Stimulated activated CD4-positive, alpha-beta T cell treated with anti-CD3 and anti-CD28 coated beads, Interleukin-12 subunit alpha, Interleukin-12 subunit beta, amount 100 ng/mL, for 48 hours (primary cell): ENCODE measurements around the gene PPIG.
"Not testable (repeated sequence)": the region's sequence is repeated elsewhere in the genome, so short reads cannot be mapped to it uniquely, and the experiment has no call there.

Source experiments
- DNase-seq, 3 donors: peaks; one replicate each; pipeline ENCODE4 v3.0.0-alpha.2; 2020; ENCODE audit warnings: low read depth in 2 of 3, low spot score in 1 of 3

PPIG gene

DNA sequence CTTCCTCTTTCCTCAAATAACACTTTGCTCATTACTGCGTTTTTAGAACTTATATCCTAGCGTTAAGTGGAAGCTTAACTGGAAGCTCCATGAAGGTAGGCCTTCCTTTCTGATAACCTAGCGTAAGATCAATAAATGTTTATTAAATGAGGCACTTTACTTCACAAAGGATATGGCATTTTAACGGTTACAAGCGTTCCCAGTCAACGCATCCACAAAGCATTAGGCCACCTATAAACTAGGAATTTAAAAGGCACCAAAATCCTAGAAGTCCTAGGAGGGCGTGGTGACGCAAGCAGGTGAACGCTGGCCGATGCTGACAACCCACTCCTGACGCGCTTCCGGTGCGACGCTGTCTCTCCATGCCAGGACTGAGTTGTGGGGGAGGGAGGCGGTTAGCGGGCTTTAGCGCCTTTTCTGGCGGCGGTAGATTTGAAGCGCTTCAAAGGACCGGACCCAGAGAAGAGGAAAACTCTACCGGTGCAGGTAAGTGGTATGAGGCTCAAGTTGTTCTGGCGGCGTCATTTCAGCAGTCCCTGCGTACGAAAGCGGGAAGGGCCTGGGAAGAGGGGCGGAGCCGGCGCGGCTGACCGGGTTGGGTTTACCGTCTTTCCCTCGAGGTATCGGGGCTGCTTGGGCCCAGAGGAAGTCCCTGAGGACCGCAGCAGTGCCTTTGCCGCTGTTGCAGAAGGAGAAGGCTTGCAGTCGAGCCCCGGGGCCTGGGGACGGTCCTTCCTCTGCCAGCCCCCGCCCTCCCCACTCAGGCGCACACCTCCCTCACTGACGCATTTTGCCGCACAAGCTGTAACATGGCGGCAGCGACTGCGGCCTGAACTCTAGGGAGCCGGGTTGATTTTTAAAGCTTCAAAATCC lies at the start of gene PPIG:
TSS of gene PPIG (plus strand) at position 347 of the 873 bp plus-strand sequence. CDS start 19,691 bp downstream, outside the sequence.
- DNase-seq: peak; percentile 76 to 84 (median 78)

DNA sequence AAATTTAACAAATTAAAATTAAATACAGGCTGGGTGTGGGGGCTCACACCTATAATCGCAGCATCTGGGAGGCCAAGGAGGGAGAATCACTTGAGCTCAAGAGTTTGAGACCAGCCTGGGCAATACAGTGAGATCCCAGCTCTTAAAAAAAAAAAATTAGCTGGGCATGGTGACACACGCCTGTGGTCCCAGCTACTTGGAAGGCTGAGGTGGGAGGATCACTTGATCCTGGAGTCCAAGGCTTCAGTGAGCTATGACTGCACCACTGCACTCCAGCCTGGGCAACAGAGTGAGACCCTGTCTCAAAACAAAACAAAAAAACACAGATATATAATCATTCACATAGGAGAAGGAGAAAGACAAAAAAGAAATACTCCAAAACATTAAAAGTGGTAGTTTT lies 44.7 kb upstream of the PPIG start:
- not testable (repeated sequence) for DNase-seq

DNA sequence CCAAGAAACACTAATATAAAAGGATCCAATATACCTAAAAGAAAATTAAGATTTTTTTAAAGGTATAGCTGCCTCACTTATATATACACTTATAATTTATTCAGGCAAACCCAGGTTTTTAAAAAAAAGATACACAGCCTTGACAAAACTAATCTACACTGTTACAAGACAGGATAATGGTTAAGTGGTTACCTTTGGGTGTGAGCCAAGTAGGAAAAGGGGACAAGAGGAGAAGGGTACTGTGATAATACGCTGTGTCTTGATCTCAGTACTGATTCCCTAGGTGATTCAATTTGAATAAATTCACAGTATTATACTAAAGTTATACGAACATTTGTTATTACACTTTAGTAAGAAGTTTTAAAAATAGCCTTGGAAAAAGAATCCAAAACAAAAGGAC lies 44.0 kb upstream of the PPIG start:
- no peak for DNase-seq

DNA sequence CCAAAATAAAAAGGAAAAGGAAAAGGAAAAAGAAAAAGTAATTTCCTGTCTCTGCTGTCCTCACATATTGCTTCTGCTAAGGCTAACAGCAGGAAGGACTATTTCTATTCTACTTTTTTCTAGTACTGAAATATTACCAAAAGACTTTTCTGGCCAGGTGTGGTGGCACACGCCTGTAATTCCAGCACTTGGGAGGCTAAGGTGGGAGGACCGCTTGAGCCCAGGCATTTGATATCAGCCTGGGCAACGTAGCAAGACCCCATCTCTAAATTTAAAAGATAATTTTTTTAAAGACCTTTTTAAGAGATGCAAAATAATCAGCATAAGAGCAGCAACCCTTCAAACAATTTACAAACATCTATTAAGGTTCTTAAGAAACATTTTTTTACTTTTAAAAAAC lies 41.7 kb upstream of the PPIG start:
- no peak for DNase-seq

DNA sequence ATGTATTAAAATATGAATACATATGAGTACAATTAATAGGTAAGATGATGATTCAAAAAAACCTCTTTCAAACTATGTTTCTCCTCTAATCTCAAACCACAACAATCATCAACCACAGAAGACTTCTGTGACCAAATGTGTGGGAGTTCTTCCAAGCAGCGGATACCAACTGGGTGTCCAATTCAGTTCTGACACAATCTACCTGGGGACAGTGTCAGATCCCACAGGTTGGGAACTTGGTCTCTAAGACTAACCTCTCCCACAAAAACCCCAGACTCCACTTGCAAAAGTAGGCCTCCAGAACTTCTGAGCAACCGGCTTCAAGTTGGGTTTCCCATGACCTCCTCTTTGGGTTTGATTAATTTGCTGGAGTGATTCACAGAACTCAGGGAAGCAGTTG lies 37.4 kb upstream of the PPIG start:
- DNase-seq: peak in 1 of 3 donors; percentile 3

DNA sequence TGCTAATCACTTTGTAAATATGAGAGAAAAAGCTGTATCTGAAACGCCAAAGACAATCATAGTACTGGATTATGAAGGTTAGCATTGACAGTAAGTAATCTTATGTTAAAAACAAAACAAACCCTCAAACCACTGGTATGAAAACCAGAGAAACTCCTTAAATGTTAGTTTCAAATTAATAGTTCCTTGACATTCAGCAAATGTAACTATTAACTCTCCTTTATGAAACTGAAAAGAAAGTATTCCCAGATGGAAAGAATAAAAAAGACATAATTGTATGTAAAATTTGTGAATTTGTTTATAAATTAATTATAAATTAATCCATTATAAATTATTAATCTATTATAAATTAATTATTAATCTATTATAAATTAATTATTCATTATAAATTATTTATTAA lies 22.8 kb upstream of the PPIG start:
- no peak for DNase-seq

DNA sequence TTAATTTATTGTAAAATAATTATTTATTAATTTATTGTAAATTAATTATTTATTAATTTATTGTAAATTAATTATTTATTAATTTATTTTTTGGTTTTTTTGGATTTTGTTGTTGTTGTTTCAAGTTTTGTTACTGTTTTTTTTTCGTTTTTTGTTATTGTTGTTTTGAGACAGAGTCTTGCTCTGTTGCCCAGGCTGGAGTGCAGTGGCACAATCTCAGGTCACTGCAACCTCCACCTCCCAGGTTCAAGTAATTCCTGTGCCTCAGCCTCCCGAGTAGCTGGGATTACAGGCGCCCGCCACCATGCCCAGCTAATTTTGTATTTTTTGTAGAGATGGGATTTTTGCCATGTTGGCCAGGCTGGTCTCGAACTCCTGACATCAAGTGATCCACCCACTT lies 22.1 kb upstream of the PPIG start:
- not testable (repeated sequence) for DNase-seq

DNA sequence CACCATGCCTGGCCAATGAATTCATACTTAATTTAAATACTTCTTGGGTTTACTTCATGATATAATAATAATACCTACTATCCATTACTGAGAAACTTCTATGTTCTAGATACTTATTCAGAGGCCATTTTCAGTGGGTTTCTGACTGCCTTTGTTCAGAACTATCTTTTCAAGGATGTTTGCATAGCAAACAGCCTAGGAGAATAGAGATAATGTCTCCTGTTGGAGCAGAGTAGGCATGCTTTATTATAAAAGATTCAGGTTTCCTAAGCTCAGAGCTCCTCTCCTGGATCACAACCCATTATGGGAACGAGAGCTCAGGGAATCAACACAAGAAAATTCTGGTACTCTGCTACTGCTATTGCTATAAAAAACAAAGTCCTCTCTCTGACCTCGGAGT lies 21.6 kb upstream of the PPIG start:
- DNase-seq: no peak

DNA sequence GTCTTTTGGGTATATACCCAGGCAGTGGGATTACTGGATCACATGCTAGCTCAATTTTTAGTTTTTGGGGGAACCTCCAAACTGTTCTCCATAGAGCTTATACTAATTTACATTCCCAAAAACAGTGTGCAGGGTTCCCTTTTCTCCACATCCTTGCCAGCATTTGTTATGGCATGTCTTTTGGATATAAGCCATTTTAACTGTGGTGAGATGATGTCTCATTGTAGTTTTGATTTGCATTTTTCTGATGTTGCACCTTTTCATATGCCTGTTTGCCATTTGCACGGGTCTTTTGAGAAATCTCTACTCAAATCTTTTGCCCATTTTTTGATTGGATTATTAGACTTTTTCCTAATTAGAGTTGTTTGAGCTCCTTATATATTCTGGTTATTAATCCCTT lies 18.5 kb upstream of the PPIG start:
- DNase-seq: no peak

DNA sequence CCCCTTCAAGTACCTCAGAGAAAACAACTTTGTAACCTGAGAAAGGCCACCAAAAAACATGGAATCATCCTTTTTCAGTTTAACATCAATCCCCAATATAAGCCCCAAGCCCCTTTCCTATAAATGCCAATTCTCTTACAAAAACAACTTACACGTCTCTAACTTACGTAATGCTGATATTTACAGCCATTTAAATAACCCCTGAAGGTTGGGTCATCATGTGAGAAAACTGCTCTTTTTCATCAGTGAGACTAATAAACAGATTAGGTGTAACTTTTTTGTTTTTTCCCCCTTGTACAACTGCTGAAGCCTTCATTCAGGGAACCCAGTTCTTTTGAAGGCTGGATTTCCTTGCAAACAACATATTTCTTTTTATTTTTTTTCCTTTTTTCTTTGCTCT lies 14.2 kb upstream of the PPIG start:
- DNase-seq: no peak

DNA sequence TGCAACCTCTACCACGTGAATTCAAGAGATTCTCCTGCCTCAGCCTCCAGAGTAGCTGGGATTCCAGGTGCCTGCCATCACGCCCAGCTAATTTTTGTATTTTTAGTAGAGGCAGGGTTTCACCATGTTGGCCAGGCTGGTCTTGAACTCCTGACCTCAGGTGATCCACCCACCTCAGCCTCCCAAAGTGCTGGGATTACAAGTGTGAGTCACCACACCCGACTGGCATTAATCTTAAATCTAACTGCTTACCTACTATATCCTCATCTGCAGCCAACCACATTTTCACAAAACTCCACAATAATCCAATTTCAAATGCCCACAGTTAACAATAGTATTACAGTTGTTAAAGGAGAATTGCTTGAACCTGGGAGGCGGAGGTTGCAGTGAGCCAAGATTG lies 13.4 kb upstream of the PPIG start:
- not testable (repeated sequence) for DNase-seq

DNA sequence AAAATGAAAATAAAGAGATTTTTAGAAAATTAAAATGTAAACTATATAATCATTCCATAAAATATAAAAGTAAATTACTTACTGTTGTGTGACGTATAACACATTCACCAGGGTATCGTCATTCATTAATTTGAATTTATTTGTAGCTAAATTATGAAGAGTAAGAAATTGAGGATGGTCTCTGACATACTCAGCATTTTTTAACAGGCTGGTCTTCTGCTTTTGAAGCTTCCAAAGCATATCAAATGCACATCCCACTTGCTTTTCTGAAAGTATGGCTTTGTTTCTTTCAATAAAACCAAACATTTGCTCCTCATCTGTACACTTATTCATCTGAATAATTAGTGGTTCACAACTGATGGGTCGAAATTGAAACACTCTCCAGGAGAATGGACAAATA lies 12.6 kb upstream of the PPIG start:
- DNase-seq: no peak

DNA sequence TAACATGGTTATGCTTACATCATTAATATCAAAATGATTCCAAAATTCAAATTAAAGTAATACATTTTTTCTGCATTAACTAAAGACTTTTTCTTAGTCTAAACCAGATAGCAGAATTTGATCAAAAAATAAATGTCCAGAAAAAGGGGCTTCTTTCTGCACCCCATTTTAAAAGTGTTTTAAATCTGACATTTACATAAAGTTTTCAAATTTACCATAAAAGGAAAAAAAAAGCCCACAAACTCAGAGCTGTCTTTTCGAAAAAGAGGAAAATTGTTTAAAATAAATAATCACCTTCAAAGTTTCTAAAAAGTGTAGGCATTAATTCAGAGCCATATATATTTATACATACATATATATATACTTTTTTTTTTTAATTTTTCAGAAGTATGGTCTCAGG lies 12.0 kb upstream of the PPIG start:
- DNase-seq: no peak

DNA sequence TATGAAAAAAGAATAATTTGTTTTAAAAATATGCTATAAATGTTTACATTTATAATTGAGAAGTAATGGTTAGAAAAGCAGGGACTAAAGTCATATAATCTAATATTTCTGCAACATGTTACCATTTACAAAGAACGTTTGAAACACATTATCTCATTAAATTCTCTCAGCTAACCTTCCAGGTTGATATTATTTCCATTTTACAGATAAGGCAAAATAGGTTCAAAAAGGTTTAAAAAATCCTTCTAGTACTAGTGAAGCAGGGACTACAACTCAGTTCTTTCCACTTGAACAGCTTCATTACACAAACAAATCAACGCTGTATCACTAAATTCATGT lies 11.4 kb upstream of the PPIG start:
- DNase-seq: no peak

DNA sequence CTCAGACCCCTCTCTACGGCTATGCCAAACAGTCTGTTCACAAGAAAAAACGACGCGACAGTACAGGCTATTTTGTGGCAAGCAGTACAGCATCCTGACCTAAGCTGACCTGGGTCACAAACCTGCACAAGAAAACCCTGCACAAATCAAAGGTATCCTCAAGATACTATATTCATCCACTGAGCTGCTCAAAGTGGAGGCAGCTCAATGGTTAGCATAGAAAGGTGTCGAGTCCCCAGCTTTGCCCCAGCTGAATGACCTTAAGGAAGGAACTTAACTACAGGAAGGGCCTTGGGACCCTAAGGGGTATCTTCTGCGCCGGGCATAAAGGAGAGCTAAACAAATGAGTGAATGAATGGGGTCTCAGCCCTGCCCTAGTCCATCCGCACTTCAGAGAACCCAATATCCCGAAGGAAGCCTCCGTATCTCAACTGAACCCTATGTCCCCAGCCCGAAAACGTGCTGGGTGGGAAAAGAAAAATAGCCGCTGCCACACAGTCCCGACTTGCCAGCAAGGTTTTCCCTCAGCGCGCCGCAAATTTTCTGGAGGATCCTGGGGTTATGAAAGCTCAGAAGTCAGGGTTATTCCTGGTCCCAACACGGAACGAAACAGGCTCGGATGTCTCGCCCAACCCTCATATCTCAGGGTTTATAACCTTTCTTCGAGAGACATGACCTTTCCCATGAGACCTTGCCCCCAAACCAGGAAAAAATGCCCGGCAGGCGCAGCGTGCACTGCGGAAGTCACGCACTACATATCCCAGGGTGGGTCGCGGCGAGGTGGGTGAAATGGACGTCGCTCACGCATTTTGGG lies 10.8 kb upstream of the PPIG start, which contains the start of gene FASTKD1:
TSS of gene FASTKD1 (minus strand) at position 706 of the 814 bp plus-strand sequence. CDS start 1,836 bp downstream, outside the sequence.
- peak; percentile 77 to 86 (median 82) for DNase-seq

DNA sequence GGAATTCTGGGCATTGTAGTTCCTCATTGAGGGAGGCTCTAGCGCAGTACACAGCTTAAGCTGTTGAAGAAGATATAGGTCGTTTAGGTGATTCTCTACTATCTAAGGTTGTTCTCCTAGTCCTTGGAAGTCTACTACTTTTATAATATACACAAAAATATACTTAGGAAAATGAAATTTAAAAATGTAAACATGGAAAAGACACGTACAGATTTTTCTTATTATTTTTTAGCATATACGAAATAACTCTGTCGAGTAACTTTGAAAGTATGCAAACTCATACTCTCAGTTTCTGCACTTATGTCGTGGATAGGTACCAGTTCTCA lies 10.2 kb upstream of the PPIG start:
- no peak for DNase-seq

DNA sequence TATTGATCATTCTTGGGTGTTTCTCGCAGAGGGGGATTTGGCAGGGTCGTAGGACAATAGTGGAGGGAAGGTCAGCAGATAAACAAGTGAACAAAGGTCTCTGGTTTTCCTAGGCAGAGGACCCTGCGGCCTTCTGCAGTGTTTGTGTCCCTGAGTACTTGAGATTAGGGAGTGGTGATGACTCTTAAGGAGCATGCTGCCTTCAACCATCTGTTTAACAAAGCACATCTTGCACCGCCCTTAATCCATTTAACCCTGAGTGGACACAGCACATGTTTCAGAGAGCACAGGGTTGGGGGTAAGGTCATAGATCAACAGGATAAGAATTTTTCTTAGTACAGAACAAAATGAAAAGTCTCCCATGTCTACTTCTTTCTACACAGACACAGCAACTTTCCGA lies 9.6 kb upstream of the PPIG start:
- not testable (repeated sequence) for DNase-seq

DNA sequence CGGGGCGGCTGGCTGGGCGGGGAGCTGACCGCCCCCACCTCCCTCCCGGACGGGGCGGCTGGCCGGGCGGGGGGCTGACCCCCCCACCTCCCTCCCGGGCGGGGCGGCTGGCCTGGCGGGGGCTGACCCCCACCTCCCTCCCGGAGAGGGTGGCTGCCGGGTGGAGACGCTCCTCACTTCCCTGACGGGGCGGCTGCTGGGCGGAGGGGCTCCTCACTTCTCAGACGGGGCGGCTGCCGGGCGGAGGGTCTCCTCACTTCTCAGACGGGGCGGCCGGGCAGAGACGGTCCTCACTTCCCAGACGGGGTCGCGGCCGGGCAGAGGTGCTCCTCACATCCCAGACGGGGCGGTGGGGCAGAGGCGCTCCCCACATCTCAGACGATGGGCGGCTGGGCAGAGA lies 8.9 kb upstream of the PPIG start:
- DNase-seq: not testable (repeated sequence)

DNA sequence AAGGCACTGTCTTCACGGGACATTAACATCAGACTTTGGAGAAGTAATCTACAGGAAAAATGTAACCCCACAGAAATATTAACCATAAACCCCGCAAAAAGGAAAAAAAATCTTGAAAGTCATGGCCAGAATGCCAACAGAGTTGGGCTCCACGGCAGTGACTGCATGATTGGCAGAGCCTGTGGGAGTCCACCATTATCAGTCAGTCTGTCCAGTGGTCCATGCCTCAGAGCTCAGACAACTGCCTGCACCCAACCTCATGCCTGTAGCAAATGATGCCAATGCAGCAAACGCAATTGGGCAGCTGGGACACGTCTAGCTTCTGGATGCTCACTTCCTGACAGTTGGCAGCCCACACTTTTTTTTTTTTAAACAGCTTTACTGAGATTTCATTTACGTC lies 5.1 kb upstream of the PPIG start:
- no peak for DNase-seq

DNA sequence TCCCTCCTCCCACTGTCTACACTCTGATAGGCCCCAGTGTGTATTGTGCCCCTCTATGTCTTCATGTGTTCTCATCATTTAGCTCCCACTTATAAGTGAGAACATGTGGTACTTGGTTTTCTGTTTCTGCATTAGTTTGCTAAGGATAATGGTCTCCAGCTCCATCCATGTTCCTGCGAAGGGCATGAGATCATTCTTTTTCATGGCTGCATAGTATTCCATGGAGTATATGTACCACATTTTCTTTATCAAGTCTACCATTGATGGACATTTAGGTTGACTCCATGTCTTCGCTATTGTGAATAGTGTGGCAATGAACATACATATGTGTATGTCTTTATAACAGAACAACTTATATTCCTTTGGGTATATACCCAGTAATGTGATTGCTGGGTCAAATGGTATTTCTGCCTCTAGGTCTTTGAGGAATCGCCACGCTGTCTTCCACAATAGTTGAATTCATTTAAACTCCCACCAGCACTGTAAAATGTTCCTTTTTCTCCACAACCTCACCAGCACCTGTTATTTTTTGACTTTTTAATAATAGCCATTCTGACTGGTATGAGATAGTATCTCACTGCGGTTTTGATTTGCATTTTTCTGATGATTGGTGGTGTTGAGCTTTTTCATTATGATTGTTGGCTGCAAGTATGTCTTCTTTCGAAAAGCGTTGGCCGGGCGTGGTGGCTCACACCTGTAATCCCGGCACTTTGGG lies 1.4 kb upstream of the PPIG start:
- DNase-seq: not testable (repeated sequence)

DNA sequence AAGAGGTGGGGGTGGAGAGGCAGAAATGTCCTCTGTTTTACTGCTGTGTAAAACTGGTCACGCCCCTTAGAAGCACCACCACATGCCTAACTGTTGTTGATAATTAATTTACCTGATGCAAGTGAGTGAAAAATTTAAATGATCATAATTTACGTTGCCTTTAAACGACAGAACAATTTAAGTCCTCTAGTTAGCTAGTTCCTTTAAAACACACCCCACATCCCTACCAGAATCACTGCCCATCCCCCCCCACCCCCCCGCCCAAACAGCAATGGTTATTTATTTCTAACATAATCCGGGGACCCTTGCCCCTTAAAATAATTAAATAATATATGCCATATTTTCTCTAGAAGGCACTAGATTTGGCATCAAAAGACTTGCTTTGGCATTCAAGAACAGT lies 633 bp upstream of the PPIG start:
- DNase-seq: no peak

DNA sequence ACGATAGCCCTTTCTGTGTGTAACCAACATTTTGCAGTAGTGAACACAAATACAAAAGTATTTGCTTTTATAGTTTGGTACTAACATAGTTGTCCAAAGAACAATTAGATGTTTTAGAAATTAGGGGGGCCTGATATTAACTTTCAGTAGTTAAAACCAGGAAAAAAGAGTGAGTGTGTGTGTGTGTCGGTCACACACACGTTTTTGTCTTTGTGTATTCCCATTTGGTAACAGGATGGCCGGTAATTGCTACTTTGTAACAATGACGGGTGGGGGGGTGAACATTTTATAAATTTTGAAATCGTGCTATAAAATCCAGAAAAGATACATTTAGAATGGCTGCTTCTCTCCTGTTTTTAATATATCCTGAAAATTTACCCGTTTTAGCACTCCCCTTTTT lies 1.5 kb downstream of the PPIG start:
- DNase-seq: no peak
